GM23338 (cell line): Measurements from ENCODE around the gene C2orf81. TPM values are rescaled to one million over a fixed set of nuclear protein-coding genes. Genes with fewer than 3 reads are reported as not detected.

Source experiments
- ATAC-seq: fragments of 200-7000 bp; cut with Tn5 transposase; 3 replicates; pipeline ENCODE4 v1.9.1; 2020
- DNase-seq: peaks from one replicate; pipeline ENCODE4 v3.0.0-alpha.2; 2015; ENCODE audit warnings: low spot score
- H2AFZ ChIP-seq: fragments of 200-600 bp; sonication (generic); 2 replicates; pipeline ENCODE4 v1.8.0; 2016; ENCODE audit warnings: antibody characterized with exemption, mild to moderate bottlenecking, moderate library complexity
- H3F3A ChIP-seq: fragments of 200-600 bp; sonication (generic); replicated peaks from 2 replicates; pipeline ENCODE4 v1.8.0; 2017; ENCODE audit warnings: antibody characterized with exemption, mixed run types, low read depth
- H3K27ac ChIP-seq: fragments of 200-600 bp; sonication (generic); 2 replicates; pipeline ENCODE4 v1.6.1; 2016; ENCODE audit warnings: low read depth
- H3K27me3 ChIP-seq: fragments of 200-600 bp; sonication (generic); 2 replicates; pipeline ENCODE4 v1.8.0; 2016; ENCODE audit warnings: mild to moderate bottlenecking, mixed run types, moderate library complexity; ENCODE audit not compliant: insufficient read depth
- H3K36me3 ChIP-seq: fragments of 200-600 bp; sonication (generic); 2 replicates; pipeline ENCODE4 v1.8.0; 2016; ENCODE audit warnings: mild to moderate bottlenecking; ENCODE audit not compliant: insufficient read depth
- H3K4me1 ChIP-seq: fragments of 200-600 bp; sonication (generic); 2 replicates; pipeline ENCODE4 v1.8.0; 2016; ENCODE audit warnings: mild to moderate bottlenecking, moderate library complexity; ENCODE audit not compliant: insufficient read depth
- H3K4me2 ChIP-seq: fragments of 200-600 bp; sonication (generic); 2 replicates; pipeline ENCODE4 v1.7.1; 2017; ENCODE audit warnings: mixed run types
- H3K4me3 ChIP-seq: fragments of 200-600 bp; sonication (generic); 2 replicates; pipeline ENCODE4 v1.6.1; 2016; ENCODE audit warnings: mixed run types
- H3K79me2 ChIP-seq: fragments of 200-600 bp; sonication (generic); replicated peaks from 2 replicates; pipeline ENCODE4 v1.8.0; 2017; ENCODE audit warnings: mild to moderate bottlenecking; ENCODE audit not compliant: insufficient read depth
- H3K9me2 ChIP-seq: fragments of 200-600 bp; sonication (generic); 2 replicates; pipeline ENCODE4 v1.8.0; 2017; ENCODE audit not compliant: insufficient read depth
- H4K20me1 ChIP-seq: fragments of 200-600 bp; sonication (generic); replicated peaks from 2 replicates; pipeline ENCODE4 v1.8.0; 2017; ENCODE audit warnings: mild to moderate bottlenecking; ENCODE audit not compliant: insufficient read depth
- H3K27ac Mint-ChIP-seq: 2 replicates; pipeline ENCODE4 v1.8.0; 2020; ENCODE audit warnings: inconsistent platforms, mild to moderate bottlenecking, moderate library complexity, mixed read lengths
- H3K27me3 Mint-ChIP-seq: 3 replicates; pipeline ENCODE4 v1.8.0; 2022; ENCODE audit warnings: low read depth, mild to moderate bottlenecking, moderate library complexity, mixed read lengths, inconsistent platforms; ENCODE audit not compliant: insufficient read depth, poor library complexity
- H3K36me3 Mint-ChIP-seq: 3 replicates; pipeline ENCODE4 v1.8.0; 2021; ENCODE audit warnings: low read depth, mild to moderate bottlenecking, inconsistent platforms, moderate library complexity, mixed read lengths
- H3K4me1 Mint-ChIP-seq: 3 replicates; pipeline ENCODE4 v1.8.0; 2020; ENCODE audit warnings: mild to moderate bottlenecking, inconsistent platforms, mixed read lengths
- H3K4me3 Mint-ChIP-seq: 3 replicates; pipeline ENCODE4 v1.8.0; 2021; ENCODE audit warnings: moderate library complexity, mild to moderate bottlenecking, inconsistent platforms, mixed read lengths
- H3K9me3 Mint-ChIP-seq: 3 replicates; pipeline ENCODE4 v1.8.0; 2020; ENCODE audit warnings: moderate library complexity, mild to moderate bottlenecking, inconsistent platforms, mixed read lengths
- CREB1 ChIP-seq: fragments of 250-450 bp; sonication (Bioruptor Pico); IDR thresholded peaks from 2 replicates; pipeline ENCODE4 v1.5.0; 2020; ENCODE audit warnings: low read depth, mild to moderate bottlenecking, moderate library complexity
- EZH2 ChIP-seq: fragments of 200-600 bp; sonication (generic); IDR thresholded peaks from one replicate; pipeline ENCODE4 v1.8.0; 2017; ENCODE audit warnings: antibody characterized with exemption, mild to moderate bottlenecking, low read depth; ENCODE audit not compliant: unreplicated experiment
- EZH2phosphoT487 ChIP-seq: fragments of 200-600 bp; sonication (generic); IDR thresholded peaks from one replicate; pipeline ENCODE4 v1.8.1; 2018; ENCODE audit warnings: antibody characterized with exemption; ENCODE audit not compliant: unreplicated experiment
- JUNB ChIP-seq: IDR thresholded peaks from one replicate; pipeline ENCODE4 v1.6.1; 2016; ENCODE audit warnings: antibody characterized with exemption; ENCODE audit not compliant: unreplicated experiment
- NANOG ChIP-seq: IDR thresholded peaks from 2 replicates; pipeline ENCODE4 v1.6.1; 2016; ENCODE audit warnings: antibody characterized with exemption, borderline replicate concordance
- POLR2AphosphoS5 ChIP-seq: IDR thresholded peaks from 2 replicates; pipeline ENCODE4 v1.6.1; 2016; ENCODE audit warnings: antibody characterized with exemption, low read depth
- STAT1 ChIP-seq: IDR thresholded peaks from one replicate; pipeline ENCODE4 v1.6.1; 2016; ENCODE audit warnings: antibody characterized with exemption; ENCODE audit not compliant: unreplicated experiment
- ZNF114 ChIP-seq: fragments of 250-450 bp; sonication (Bioruptor Pico); IDR thresholded peaks from 2 replicates; pipeline ENCODE4 v1.5.0; 2020; ENCODE audit warnings: mild to moderate bottlenecking, moderate library complexity
- ZNF331 ChIP-seq: fragments of 250-450 bp; sonication (Bioruptor Pico); IDR thresholded peaks from 2 replicates; pipeline ENCODE4 v1.5.0; 2020; ENCODE audit warnings: low read depth, mild to moderate bottlenecking, moderate library complexity
- polyA plus RNA-seq: library from polyadenylated mRNA; unstranded; fragments of >200 nt; fragmentation: Nextera tagmentation; extraction: Ambion mirVana; gene quantifications from 2 replicates; pipeline ENCODE4 v1.2.1, GENCODE V29; 2016
- total RNA-seq: library from RNA; depleted of rRNA; stranded (reverse); fragments of >200 nt; shearing (Covaris generic); gene quantifications from 2 replicates; pipeline ENCODE4 v1.2.3, GENCODE V29; 2014
- TF ChIP-seq, protein P1 (sequence below): IDR thresholded peaks from one replicate; pipeline ENCODE4 v1.6.1; 2018; ENCODE audit warnings: antibody characterized with exemption; ENCODE audit not compliant: unreplicated experiment
- TF ChIP-seq, protein P2 (sequence below), 2 experiments: fragments of 200-600 bp in 1 of 2; sonication (generic) in 1 of 2; conservative IDR thresholded peaks; 2 replicates each; pipeline versions ENCODE4 v1.5.1 to v1.6.1; 2016 to 2017; ENCODE audit warnings: antibody characterized with exemption in 2 of 2, low read depth in 2 of 2, mild to moderate bottlenecking in 2 of 2, moderate library complexity in 1 of 2
- TF ChIP-seq, protein P3 (sequence below): IDR thresholded peaks from 2 replicates; pipeline ENCODE4 v1.6.1; 2016; ENCODE audit warnings: antibody characterized with exemption

C2orf81 gene
- total and polyA plus RNA-seq, 2 experiments from 2014 or later, result 3.8 to 4.6 TPM

DNA sequence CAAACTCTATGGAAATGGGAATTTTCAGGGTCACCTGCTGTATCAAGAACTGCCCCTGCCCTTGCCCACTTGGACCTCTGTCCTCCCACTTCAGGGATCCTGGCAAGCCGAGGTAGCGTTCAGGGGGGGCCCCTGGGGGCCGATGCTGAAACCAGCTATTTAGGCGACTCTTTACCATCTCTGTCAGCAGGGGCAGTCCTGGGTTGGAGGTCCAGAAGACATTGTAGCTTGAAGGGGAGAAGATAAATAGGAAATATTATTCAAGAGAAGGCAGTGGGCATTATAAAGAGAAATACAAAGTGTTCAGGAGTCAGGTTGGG lies 41.3 kb upstream of the C2orf81 start (continued):
- TF ChIP-seq, protein P1, sequence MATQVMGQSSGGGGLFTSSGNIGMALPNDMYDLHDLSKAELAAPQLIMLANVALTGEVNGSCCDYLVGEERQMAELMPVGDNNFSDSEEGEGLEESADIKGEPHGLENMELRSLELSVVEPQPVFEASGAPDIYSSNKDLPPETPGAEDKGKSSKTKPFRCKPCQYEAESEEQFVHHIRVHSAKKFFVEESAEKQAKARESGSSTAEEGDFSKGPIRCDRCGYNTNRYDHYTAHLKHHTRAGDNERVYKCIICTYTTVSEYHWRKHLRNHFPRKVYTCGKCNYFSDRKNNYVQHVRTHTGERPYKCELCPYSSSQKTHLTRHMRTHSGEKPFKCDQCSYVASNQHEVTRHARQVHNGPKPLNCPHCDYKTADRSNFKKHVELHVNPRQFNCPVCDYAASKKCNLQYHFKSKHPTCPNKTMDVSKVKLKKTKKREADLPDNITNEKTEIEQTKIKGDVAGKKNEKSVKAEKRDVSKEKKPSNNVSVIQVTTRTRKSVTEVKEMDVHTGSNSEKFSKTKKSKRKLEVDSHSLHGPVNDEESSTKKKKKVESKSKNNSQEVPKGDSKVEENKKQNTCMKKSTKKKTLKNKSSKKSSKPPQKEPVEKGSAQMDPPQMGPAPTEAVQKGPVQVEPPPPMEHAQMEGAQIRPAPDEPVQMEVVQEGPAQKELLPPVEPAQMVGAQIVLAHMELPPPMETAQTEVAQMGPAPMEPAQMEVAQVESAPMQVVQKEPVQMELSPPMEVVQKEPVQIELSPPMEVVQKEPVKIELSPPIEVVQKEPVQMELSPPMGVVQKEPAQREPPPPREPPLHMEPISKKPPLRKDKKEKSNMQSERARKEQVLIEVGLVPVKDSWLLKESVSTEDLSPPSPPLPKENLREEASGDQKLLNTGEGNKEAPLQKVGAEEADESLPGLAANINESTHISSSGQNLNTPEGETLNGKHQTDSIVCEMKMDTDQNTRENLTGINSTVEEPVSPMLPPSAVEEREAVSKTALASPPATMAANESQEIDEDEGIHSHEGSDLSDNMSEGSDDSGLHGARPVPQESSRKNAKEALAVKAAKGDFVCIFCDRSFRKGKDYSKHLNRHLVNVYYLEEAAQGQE, result no peak
- no peak for TF ChIP-seq ZNF114
- TF ChIP-seq JUNB, result no peak
- TF ChIP-seq, protein P2, sequence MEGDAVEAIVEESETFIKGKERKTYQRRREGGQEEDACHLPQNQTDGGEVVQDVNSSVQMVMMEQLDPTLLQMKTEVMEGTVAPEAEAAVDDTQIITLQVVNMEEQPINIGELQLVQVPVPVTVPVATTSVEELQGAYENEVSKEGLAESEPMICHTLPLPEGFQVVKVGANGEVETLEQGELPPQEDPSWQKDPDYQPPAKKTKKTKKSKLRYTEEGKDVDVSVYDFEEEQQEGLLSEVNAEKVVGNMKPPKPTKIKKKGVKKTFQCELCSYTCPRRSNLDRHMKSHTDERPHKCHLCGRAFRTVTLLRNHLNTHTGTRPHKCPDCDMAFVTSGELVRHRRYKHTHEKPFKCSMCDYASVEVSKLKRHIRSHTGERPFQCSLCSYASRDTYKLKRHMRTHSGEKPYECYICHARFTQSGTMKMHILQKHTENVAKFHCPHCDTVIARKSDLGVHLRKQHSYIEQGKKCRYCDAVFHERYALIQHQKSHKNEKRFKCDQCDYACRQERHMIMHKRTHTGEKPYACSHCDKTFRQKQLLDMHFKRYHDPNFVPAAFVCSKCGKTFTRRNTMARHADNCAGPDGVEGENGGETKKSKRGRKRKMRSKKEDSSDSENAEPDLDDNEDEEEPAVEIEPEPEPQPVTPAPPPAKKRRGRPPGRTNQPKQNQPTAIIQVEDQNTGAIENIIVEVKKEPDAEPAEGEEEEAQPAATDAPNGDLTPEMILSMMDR (conservative IDR thresholded peaks at IDR 0.05; ENCODE audit: low read depth in 2 of 2), result no peak
- no peak for TF ChIP-seq EZH2
- no peak for TF ChIP-seq ZNF331 (CRISPR knock-in tag)
- TF ChIP-seq EZH2phosphoT487, result no peak
- no peak for TF ChIP-seq POLR2AphosphoS5
- TF ChIP-seq STAT1, result no peak

DNA sequence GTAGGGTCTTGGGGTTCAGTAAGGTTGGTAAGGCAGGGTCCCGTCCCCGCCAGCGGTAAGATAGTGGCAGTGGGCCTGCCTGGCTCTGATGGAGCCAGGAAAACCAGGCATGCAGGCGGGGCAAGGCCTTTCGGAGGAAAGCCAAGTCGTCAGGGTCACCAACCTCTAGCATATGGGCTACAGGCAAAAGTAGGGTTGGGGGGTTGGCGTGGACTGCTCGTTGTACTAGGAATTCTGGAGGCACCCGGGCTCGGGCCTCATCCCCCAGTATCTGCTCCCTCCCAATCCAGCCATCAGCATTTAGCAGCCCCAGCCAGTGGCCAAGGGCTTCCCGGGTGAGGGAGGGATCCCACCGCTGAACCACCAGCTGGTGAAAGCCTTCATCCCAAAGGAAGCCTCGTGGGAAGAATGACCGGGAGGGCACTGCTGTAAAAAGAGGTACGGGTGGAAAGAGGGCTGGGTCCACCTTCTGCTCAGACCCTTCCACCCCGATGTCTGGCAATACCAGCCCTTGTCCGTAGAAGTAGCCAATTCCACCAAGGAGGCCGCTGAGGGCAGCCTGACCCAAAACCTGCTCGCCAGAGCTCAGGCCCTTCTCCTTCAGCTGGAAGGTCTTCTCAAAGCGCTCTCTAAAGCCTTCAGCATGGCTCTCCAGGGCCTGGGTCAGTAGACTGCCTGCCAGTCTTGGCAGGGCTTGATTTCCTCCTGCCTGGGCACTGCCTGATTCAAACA lies 40.8 kb upstream of the C2orf81 start:
- Histone ChIP-seq H2AFZ (no peak overlapping the region), H3K27ac (0 out of 2 replicates have a peak overlapping the region, but pooled peaks have one; percentile 32), H3F3A (peaks cover 12% of the 10 kb centered on the region; the same call in 1 of the 2 replicates), H4K20me1 (peaks cover 4% of the 10 kb centered on the region; the same call in 1 of the 2 replicates), H3K9me2 (no peaks in the 10 kb centered on the region), H3K79me2 (peaks cover 15% of the 10 kb centered on the region), H3K4me1 (no peaks in the 10 kb centered on the region; the same call in 1 of the 2 replicates), H3K27me3 (no peaks in the 10 kb centered on the region), H3K4me3 (no peak overlapping the region), H3K36me3 (no peaks in the 10 kb centered on the region; the same call in 1 of the 2 replicates), H3K4me2 (no peak overlapping the region)
- peaks cover 2% of the 10 kb centered on the region; the same call in 2 of the 3 replicates for H3K9me3 Mint-ChIP-seq
- peaks cover 21% of the 10 kb centered on the region for H3K27me3 Mint-ChIP-seq
- ATAC-seq (no peak), DNase-seq (no peak)
- H3K4me1 Mint-ChIP-seq, result peaks cover 17% of the 10 kb centered on the region
- peaks cover 17% of the 10 kb centered on the region for H3K36me3 Mint-ChIP-seq
- peak overlapping the region; percentile 40; the same call in 1 of the 3 replicates for H3K4me3 Mint-ChIP-seq
- H3K27ac Mint-ChIP-seq, result no peak overlapping the region
- no peak for TF ChIP-seq ZNF114
- TF ChIP-seq, protein P3, sequence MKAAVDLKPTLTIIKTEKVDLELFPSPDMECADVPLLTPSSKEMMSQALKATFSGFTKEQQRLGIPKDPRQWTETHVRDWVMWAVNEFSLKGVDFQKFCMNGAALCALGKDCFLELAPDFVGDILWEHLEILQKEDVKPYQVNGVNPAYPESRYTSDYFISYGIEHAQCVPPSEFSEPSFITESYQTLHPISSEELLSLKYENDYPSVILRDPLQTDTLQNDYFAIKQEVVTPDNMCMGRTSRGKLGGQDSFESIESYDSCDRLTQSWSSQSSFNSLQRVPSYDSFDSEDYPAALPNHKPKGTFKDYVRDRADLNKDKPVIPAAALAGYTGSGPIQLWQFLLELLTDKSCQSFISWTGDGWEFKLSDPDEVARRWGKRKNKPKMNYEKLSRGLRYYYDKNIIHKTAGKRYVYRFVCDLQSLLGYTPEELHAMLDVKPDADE, result no peak
- TF ChIP-seq POLR2AphosphoS5, result no peak
- no peak for TF ChIP-seq JUNB
- no peak for TF ChIP-seq NANOG
- TF ChIP-seq, protein P2 (conservative IDR thresholded peaks at IDR 0.05; ENCODE audit: low read depth in 2 of 2), result no peak
- TF ChIP-seq STAT1, result no peak
- no peak for TF ChIP-seq EZH2
- TF ChIP-seq, protein P1, result no peak
- no peak for TF ChIP-seq CREB1 (CRISPR knock-in tag)
